Heart right ventricle (tissue), 16 donors: ENCODE results near the gene SLC38A11. TPM values are rescaled to one million over a fixed set of nuclear protein-coding genes. Genes with fewer than 3 reads are reported as not detected.

Experiments used
- ATAC-seq, 8 donors: fragments of 200-7000 bp; cut with Tn5 transposase; one replicate each; pipeline ENCODE4 v1.9.1; 2020; ENCODE audit warnings: mild to moderate bottlenecking in 8 of 8, moderate library complexity in 8 of 8, moderate number of reproducible peaks in 1 of 8
- DNase-seq, 2 donors: peaks; one replicate each; pipeline ENCODE4 v3.0.0-alpha.2; 2020
- H3K27ac ChIP-seq, 10 donors: fragments of 200-600 bp; sonication (generic) in 2 of 10; one replicate each; pipeline versions ENCODE4 v1.5.0 to v1.8.0; 2020 to 2022; ENCODE audit warnings: mild to moderate bottlenecking in 3 of 10
- H3K27me3 ChIP-seq, 7 donors: fragments of 200-600 bp; one replicate each; pipeline ENCODE4 v1.8.0; 2021 to 2022; ENCODE audit warnings: mild to moderate bottlenecking in 2 of 7
- H3K36me3 ChIP-seq, 9 donors: fragments of 200-600 bp; sonication (generic) in 1 of 9; one replicate each; pipeline versions ENCODE4 v1.5.0 to v1.8.0; 2020 to 2022; ENCODE audit warnings: mild to moderate bottlenecking in 2 of 9
- H3K4me1 ChIP-seq, 9 donors: fragments of 200-600 bp; sonication (generic) in 1 of 9; one replicate each; pipeline versions ENCODE4 v1.5.0 to v1.8.0; 2020 to 2022; ENCODE audit warnings: mild to moderate bottlenecking in 4 of 9
- H3K4me3 ChIP-seq, 10 donors: fragments of 200-600 bp; sonication (generic) in 2 of 10; one replicate each; pipeline versions ENCODE4 v1.5.0 to v1.8.0; 2020 to 2022; ENCODE audit warnings: mild to moderate bottlenecking in 7 of 10, moderate library complexity in 2 of 10
- H3K9me3 ChIP-seq, 11 donors: fragments of 200-600 bp in 10 of 11; sonication (generic) in 2 of 11; one replicate each; pipeline versions ENCODE4 v1.5.0 to v1.8.0; 2013 to 2022; ENCODE audit warnings: mild to moderate bottlenecking in 2 of 11, control low read depth in 1 of 11, moderate library complexity in 1 of 11
- WGBS, 2 donors: extraction: QIAGEN DNeasy Blood & Tissue Kit; methylation state at CpG; one replicate each; pipeline ENCODE4 v1.1.7; 2013; ENCODE audit warnings: inconsistent platforms in 1 of 2; 5-methylcytosine and 5-hydroxymethylcytosine counted together
- intact Hi-C, 10 donors: fragments of 100-400 bp; cut with DNase I; formaldehyde crosslinking; loops; one replicate each; pipeline versions ENCODE4 v1.11.1 to v1.14.2; 2022
- polyA plus RNA-seq, 2 donors: library from polyadenylated mRNA; stranded (reverse); fragments of 200-250 nt; gene quantifications; one replicate each; pipeline ENCODE4 v1.2.3, GENCODE V29; 2013
- total RNA-seq, 10 donors: library from RNA; stranded (reverse); fragmentation: NEBNext Ultra II Directional in 3 of 10; extraction: Animal tissue kit (Norgen Biotek cat#: 25700) in 3 of 10; gene quantifications; one replicate each; pipeline versions ENCODE4 v1.2.1 to v1.2.4, GENCODE V29; 2021 to 2023
- TF ChIP-seq, protein P1 (sequence below), 9 donors: fragments of 200-600 bp; sonication (generic) in 2 of 9; IDR thresholded peaks; one replicate each; pipeline versions ENCODE4 v1.5.0 to v1.8.0; 2021 to 2022; ENCODE audit warnings: antibody characterized with exemption in 9 of 9, mild to moderate bottlenecking in 5 of 9, moderate library complexity in 1 of 9
- donor health status: Arrhythmogenic right ventricular cardiomyopathy.
- donor health status: ischemic (EF 13 %, LVEDD 7.1; RV severe dilation, severe dysfunction).
- donor health status: healthy with polysubstance abuse.
- donor health status: DM: no; HTN: yes; CAD: no.
- donor health status: DM: no; HTN: no; CAD: no.
- donor health status: ischemic (EF 25% LVEDD 6.9; RV normal size, moderate dysfunction).
- donor health status: ischemic (EF 25% LVEDD 5.7; RV mildly dilated, moderate dysfunction).
- donor health status: healthy.
- donor health status: DM: yes; HTN: yes; CAD: no.
- donor health status: Ischemic cardiomyopathy.
- donor health status: ischemic (EF 35%, LVEDD 5.7; RV mildly dilated, moderate dysfunction).
- donor health status: nonischemic (EF 11% LVEDD 7.7; RV severe dilation, severe dysfunction).
- donor health status: DM: yes; HTN: yes; CAD: no.
- donor health status: PGD.
- donor health status: ischemic (EF 29% LVEDD 5.4; RV normal size, mild dysfunction).
- donor health status: nonischemic (EF 23%, LVEDD 6.1; RV moderate dilation, normal function).

The SLC38A11 gene
- total and polyA plus RNA-seq, 12 donors, result 0.11 to 3.0 (median 0.45) TPM; not detected in 1

DNA sequence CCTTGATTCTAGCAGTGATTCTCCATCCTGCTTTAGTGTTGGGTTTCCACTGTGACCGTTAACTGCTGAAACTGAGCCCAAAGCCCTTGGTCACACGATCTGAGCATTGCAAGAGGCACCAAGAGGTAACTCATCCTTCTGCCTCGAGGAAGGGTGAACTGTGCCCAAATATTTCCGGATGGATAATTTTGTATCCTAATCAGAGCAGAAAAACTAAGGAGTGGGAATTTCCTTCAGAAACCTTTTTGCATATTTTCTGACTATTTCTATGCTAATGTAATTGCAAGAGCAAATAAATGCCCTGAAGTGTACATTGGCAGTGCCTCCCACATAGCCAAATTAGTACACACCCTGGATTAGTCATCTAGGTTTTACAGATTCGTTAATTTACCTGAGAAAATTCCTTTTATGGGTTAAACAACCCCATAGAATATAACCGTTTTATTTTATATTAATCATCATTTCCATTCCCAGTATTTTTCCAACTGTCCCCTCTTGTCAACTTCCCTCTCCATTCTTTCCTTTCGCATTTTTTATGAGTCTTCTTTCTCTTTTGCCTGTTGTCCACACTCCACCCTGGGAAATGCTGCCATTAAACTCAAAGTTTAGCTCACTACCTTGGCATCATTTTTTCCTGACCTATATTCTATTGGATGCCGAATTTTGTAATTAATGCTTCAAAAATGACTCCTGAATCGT, 82.0 kb downstream of the SLC38A11 start:
- Histone ChIP-seq H3K4me1 (no peaks in the 10 kb centered on the region), H3K36me3 (no peaks in the 10 kb centered on the region), H3K27me3 (no peaks in the 10 kb centered on the region), H3K27ac (no peak overlapping the region), H3K4me3 (no peak overlapping the region), H3K9me3 (no peaks in the 10 kb centered on the region)
- 88 to 89% methylated on average over 9 of the region's 9 CpGs for WGBS, 2 donors
- DNase-seq, result no peak
- no peak for ATAC-seq
- TF ChIP-seq, protein P1, sequence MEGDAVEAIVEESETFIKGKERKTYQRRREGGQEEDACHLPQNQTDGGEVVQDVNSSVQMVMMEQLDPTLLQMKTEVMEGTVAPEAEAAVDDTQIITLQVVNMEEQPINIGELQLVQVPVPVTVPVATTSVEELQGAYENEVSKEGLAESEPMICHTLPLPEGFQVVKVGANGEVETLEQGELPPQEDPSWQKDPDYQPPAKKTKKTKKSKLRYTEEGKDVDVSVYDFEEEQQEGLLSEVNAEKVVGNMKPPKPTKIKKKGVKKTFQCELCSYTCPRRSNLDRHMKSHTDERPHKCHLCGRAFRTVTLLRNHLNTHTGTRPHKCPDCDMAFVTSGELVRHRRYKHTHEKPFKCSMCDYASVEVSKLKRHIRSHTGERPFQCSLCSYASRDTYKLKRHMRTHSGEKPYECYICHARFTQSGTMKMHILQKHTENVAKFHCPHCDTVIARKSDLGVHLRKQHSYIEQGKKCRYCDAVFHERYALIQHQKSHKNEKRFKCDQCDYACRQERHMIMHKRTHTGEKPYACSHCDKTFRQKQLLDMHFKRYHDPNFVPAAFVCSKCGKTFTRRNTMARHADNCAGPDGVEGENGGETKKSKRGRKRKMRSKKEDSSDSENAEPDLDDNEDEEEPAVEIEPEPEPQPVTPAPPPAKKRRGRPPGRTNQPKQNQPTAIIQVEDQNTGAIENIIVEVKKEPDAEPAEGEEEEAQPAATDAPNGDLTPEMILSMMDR (IDR thresholded peaks at IDR 0.05), result no peak
- intact Hi-C loops, result no loop called here

DNA sequence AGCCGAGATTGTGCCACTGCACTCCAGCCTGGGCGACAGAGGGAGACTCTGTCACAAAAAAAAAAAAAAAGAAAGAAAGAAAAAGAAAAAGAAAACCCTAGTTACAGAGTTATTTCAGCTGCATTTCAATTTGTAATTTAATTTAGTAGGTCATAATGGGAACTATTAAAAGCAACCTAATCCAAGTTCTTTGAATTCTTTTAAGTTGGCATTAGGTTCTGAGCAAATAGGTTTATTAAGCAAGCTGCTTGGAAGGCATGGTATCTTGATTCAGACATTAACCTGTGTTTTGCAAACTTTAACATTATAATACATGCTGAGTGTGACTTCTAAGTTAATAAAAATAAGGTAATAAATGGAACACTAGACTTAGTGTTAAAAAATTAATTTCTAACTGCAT, 83.9 kb downstream of the SLC38A11 start:
- TF ChIP-seq, protein P1 (IDR thresholded peaks at IDR 0.05), result no peak
- no peak overlapping the region for H3K4me3 ChIP-seq
- no peaks in the 10 kb centered on the region for H3K4me1 ChIP-seq
- no peaks in the 10 kb centered on the region for H3K27me3 ChIP-seq
- intact Hi-C loops, result no loop called here
- no peak for DNase-seq
- 88 to 90% methylated on average over 2 of the region's 2 CpGs for WGBS, 2 donors
- no peak overlapping the region for H3K27ac ChIP-seq
- ATAC-seq, result no peak
- H3K9me3 ChIP-seq, result no peaks in the 10 kb centered on the region
- no peaks in the 10 kb centered on the region for H3K36me3 ChIP-seq

DNA sequence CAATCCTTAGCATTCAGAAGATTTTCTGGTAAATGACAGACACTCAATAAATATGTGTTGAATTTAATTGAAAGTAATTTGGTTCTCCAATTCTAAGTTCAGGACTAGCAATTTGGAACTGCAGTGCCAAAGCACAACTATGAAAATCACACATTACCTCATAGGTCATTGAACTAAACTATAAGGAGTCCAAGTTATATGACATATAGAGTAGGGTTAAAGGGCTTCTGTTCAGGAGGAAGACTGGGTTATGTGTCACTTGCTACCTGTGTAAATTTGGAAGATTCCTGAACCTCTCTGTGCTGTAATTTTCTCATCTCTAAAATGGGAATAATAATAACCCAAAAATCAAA, 85.9 kb downstream of the SLC38A11 start:
- intact Hi-C loops, result no loop called here
- Histone ChIP-seq H3K36me3 (no peaks in the 10 kb centered on the region), H3K4me3 (no peak overlapping the region), H3K27ac (no peak overlapping the region), H3K9me3 (no peaks in the 10 kb centered on the region), H3K4me1 (no peaks in the 10 kb centered on the region), H3K27me3 (no peaks in the 10 kb centered on the region)
- DNase-seq (no peak), ATAC-seq (no peak)
- TF ChIP-seq, protein P1 (IDR thresholded peaks at IDR 0.05), result no peak

DNA sequence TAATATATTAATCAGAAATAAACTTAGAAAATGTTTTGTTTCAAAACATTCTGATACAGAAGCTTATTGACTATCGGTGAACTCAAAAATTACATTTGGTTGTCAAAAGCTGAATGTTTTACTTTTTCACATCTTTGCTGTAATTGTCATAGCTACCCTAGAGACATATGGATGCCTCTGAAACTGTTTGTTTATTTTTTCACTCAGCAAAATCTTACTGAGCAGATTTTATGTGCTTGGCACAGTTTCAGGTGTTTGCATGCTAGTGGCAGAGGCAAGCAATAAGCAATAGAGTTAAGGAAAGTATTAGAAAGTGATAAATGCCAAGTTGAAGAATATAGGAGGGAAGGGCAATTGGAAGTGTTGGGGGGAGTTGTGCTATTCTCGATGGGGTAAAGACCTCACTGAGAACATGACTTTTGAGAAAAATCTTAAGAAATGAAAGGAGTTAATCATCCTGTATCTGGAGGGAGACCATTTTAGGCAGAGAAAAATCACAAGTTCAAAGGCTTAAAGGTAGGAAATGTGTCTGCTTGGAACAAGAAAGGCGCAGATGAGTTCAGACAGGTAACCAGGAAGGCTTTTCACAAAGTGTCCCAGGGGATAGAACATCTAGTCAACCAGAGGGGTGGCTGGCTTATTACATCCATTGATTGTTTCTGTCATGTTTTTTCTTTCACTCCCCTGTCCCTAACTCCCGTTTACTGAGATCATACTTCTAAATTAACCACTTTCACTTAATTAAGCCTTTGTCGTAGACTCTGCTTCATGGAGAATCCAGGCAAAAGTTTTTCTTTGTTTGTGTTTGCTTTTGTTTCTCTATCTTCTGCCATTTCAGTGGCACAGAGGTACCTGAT, 86.5 kb downstream of the SLC38A11 start:
- Histone ChIP-seq H3K27ac (no peak overlapping the region), H3K4me1 (no peaks in the 10 kb centered on the region), H3K9me3 (no peaks in the 10 kb centered on the region), H3K4me3 (no peak overlapping the region), H3K27me3 (no peaks in the 10 kb centered on the region), H3K36me3 (no peaks in the 10 kb centered on the region)
- intact Hi-C loops, result no loop called here
- TF ChIP-seq, protein P1 (IDR thresholded peaks at IDR 0.05), result no peak
- no peak for ATAC-seq
- 88 to 92% methylated on average over 5 of the region's 5 CpGs for WGBS, 2 donors
- DNase-seq, result no peak
